B cell (primary cell): ENCODE data around the gene NRG2. TPM values are rescaled to one million over a fixed set of nuclear protein-coding genes. Genes with fewer than 3 reads are reported as not detected.

Experiments used
- ATAC-seq: fragments of 200-7000 bp; cut with Tn5 transposase; one replicate; pipeline ENCODE4 v1.10.0; 2021; ENCODE audit warnings: low read depth, mild to moderate bottlenecking, moderate number of reproducible peaks, moderate library complexity
- CTCF ChIA-PET: fragments of 350-600 bp; sonication (Branson Sonifier 250); formaldehyde crosslinking; loops from one replicate; lab custom pipeline; 2021; ENCODE audit warnings: antibody characterized with exemption, inconsistent platforms; lab: Charles Lee
- POLR2A ChIA-PET: fragments of 350-600 bp; sonication (Branson Sonifier 250); formaldehyde crosslinking; loops from one replicate; lab custom pipeline; 2021; ENCODE audit warnings: antibody characterized with exemption; lab: Charles Lee
- DNase-seq: peaks from one replicate; pipeline ENCODE4 v3.0.0; 2013
- H2AFZ ChIP-seq: 2 replicates; pipeline ENCODE4 v1.6.1; 2012; ENCODE audit warnings: mild to moderate bottlenecking, low read depth, low read length; ENCODE audit not compliant: insufficient read depth, poor library complexity, severe bottlenecking
- H3K27ac ChIP-seq, 2 donors: 1 replicate in 1 of 2; 2 replicates in 1 of 2; pipeline ENCODE4 v1.5.1; 2012 to 2013; ENCODE audit warnings: low read length in 2 of 2, mild to moderate bottlenecking in 2 of 2, moderate library complexity in 1 of 2
- H3K27me3 ChIP-seq, 4 experiments: fragments of 200-600 bp in 1 of 4; sonication (generic) in 1 of 4; replicated peaks in 1 of 4; 1 replicate in 2 of 4; 2 replicates in 2 of 4; pipeline versions ENCODE4 v1.6.1 to v1.7.0; 2013 to 2016; ENCODE audit warnings: low read length in 3 of 4, mild to moderate bottlenecking in 2 of 4, mixed read lengths in 1 of 4, moderate library complexity in 1 of 4; ENCODE audit not compliant: insufficient read depth in 4 of 4, control insufficient read depth in 3 of 4; ENCODE audit errors: control extremely low read depth in 1 of 4
- H3K36me3 ChIP-seq, 2 experiments: replicated peaks in 1 of 2; 1 replicate in 1 of 2; 2 replicates in 1 of 2; pipeline versions ENCODE4 v1.6.1 to v1.7.1; 2013; ENCODE audit warnings: low read length in 1 of 2; ENCODE audit not compliant: insufficient read depth in 2 of 2, control insufficient read depth in 1 of 2; ENCODE audit errors: control extremely low read depth in 1 of 2, extremely low read depth in 1 of 2
- H3K4me1 ChIP-seq, 2 donors: fragments of 200-600 bp in 1 of 2; sonication (generic) in 1 of 2; 1 replicate in 1 of 2; 2 replicates in 1 of 2; pipeline versions ENCODE4 v1.5.1 to v1.6.1; 2013 to 2017; ENCODE audit warnings: low read length in 2 of 2; ENCODE audit not compliant: control insufficient read depth in 2 of 2, insufficient read depth in 2 of 2
- H3K4me2 ChIP-seq: replicated peaks from 2 replicates; pipeline ENCODE3; 2012; ENCODE audit warnings: mild to moderate bottlenecking, low read depth, low read length; ENCODE audit not compliant: poor library complexity, severe bottlenecking
- H3K4me3 ChIP-seq, 5 experiments: fragments of 200-600 bp in 1 of 5; sonication (generic) in 1 of 5; 1 replicate in 3 of 5; 2 replicates in 2 of 5; pipeline versions ENCODE4 v1.5.1 to v1.7.0; 2011 to 2016; ENCODE audit warnings: low read length in 4 of 5, mild to moderate bottlenecking in 4 of 5, low read depth in 2 of 5, control low read depth in 1 of 5, moderate library complexity in 1 of 5; ENCODE audit not compliant: insufficient read depth in 1 of 5; ENCODE audit errors: control extremely low read depth in 1 of 5, extremely low read depth in 1 of 5
- H3K79me2 ChIP-seq: fragments of 200-600 bp; sonication (generic); one replicate; pipeline ENCODE4 v1.6.0; 2016; ENCODE audit warnings: low read length; ENCODE audit not compliant: control insufficient read depth, insufficient read depth
- H3K9ac ChIP-seq: fragments of 200-600 bp; sonication (generic); 2 replicates; pipeline ENCODE4 v1.6.1; 2017; ENCODE audit warnings: mild to moderate bottlenecking, low read length, moderate library complexity
- H3K9me3 ChIP-seq, 3 donors: one replicate each; pipeline versions ENCODE4 v1.6.1 to v1.7.1; 2013; ENCODE audit warnings: low read length in 2 of 3; ENCODE audit not compliant: control insufficient read depth in 2 of 3, insufficient read depth in 1 of 3; ENCODE audit errors: control extremely low read depth in 1 of 3
- H4K20me1 ChIP-seq: 2 replicates; pipeline ENCODE4 v1.6.0; 2012; ENCODE audit warnings: mild to moderate bottlenecking, low read length; ENCODE audit not compliant: insufficient read depth, control insufficient read depth, poor library complexity, severe bottlenecking
- H3K27ac Mint-ChIP-seq: one replicate; pipeline ENCODE4 v1.8.0; 2021; ENCODE audit warnings: mixed read lengths
- H3K27me3 Mint-ChIP-seq: one replicate; pipeline ENCODE4 v1.8.0; 2021; ENCODE audit warnings: mixed read lengths
- H3K4me1 Mint-ChIP-seq: one replicate; pipeline ENCODE4 v1.8.0; 2021; ENCODE audit warnings: mixed read lengths
- H3K4me3 Mint-ChIP-seq: one replicate; pipeline ENCODE4 v1.8.0; 2021; ENCODE audit warnings: mixed read lengths
- H3K9me3 Mint-ChIP-seq: one replicate; pipeline ENCODE4 v1.8.0; 2022; ENCODE audit warnings: mixed read lengths; ENCODE audit not compliant: insufficient read depth
- CTCF ChIP-seq: fragments of 200-600 bp; IDR thresholded peaks from one replicate; pipeline ENCODE4 v1.8.0; 2022; ENCODE audit warnings: antibody characterized with exemption, mild to moderate bottlenecking
- EZH2 ChIP-seq: IDR thresholded peaks from 2 replicates; pipeline ENCODE4 v1.6.1; 2012; ENCODE audit warnings: borderline replicate concordance, low read depth, mild to moderate bottlenecking, moderate library complexity, low read length; ENCODE audit not compliant: insufficient read depth, poor library complexity, severe bottlenecking
- WGBS: methylation state at CpG from one replicate; pipeline ENCODE4 v1.1.5; 2013; ENCODE audit warnings: missing lambda C conversion rate; ENCODE audit not compliant: insufficient coverage; 5-methylcytosine and 5-hydroxymethylcytosine counted together
- intact Hi-C: fragments of 100-400 bp; cut with micrococcal nuclease; formaldehyde crosslinking; loops from one replicate; pipeline ENCODE4 v1.10.0; 2022
- polyA plus RNA-seq: library from polyadenylated mRNA; depleted of rRNA; stranded (reverse); fragments of >200 nt; gene quantifications from 2 replicates; pipeline ENCODE4 v1.2.3, GENCODE V29; 2012
- total RNA-seq, 2 donors: library from RNA; stranded (reverse); fragments of 120-200 nt in 1 of 2; gene quantifications; 1 replicate in 1 of 2; 2 replicates in 1 of 2; pipeline versions ENCODE4 v1.2.3 to v1.2.4, GENCODE V29; 2013 to 2022

Gene NRG2
- total and polyA plus RNA-seq, 2 donors (not counting 1 experiment from before 2014, with no cell fraction given), result 0.13 to 0.15 TPM

- H3K27ac Mint-ChIP-seq, result no peak overlapping the region
- Histone ChIP-seq H3K4me3 (no peak overlapping the region), H3K4me2 (no peak overlapping the region), H3K27ac (no peak overlapping the region), H3K36me3 (no peaks in the 10 kb centered on the region), H3K9ac (no peak overlapping the region), H2AFZ (no peak overlapping the region), H3K79me2 (no peaks in the 10 kb centered on the region), H3K9me3 (no peaks in the 10 kb centered on the region), H3K4me1 (peaks cover 0 to 4% of the 10 kb centered on the region in 2 donors), H4K20me1 (no peaks in the 10 kb centered on the region), H3K27me3 (peaks cover 0 to 25% (median 7%) of the 10 kb centered on the region in 4 experiments)
- ChIA-PET CTCF (interaction anchor here (1.6 kb wide), 1 partner anchor 10 kb away, joined by 4 read pairs; no protein-coding TSS in a partner anchor), POLR2A (no interaction called here)
- intact Hi-C loops, result no loop called here
- no peak overlapping the region for H3K4me3 Mint-ChIP-seq
- peaks cover 47% of the 10 kb centered on the region for H3K27me3 Mint-ChIP-seq
- peaks cover 4% of the 10 kb centered on the region for H3K4me1 Mint-ChIP-seq
- no peak for DNase-seq
- no peaks in the 10 kb centered on the region for H3K9me3 Mint-ChIP-seq
- ATAC-seq, result no peak
- TF ChIP-seq CTCF (no peak), EZH2 (no peak)
- WGBS, result 87% methylated on average over 8 of the region's 8 CpGs
Observed at GRCh38 chr5:139839918-139840317, 203.2 kb downstream of the NRG2 start.

GRCh38 chr5:139839232-139839815, 203.8 kb downstream of the NRG2 start:
- H3K9me3 Mint-ChIP-seq, result no peaks in the 10 kb centered on the region
- H3K27me3 ChIP-seq, result peaks cover 0 to 21% (median 4%) of the 10 kb centered on the region in 4 experiments
- DNase-seq (no peak), ATAC-seq (no peak)
- H3K36me3 ChIP-seq, result no peaks in the 10 kb centered on the region
- H3K4me2 ChIP-seq, result no peak overlapping the region
- H3K27me3 Mint-ChIP-seq, result peaks cover 48% of the 10 kb centered on the region
- ChIA-PET CTCF (interaction anchor here (0.5 to 1.6 kb wide), 2 partner anchors 11 to 25 kb away, joined by 3 to 4 read pairs; no protein-coding TSS in a partner anchor), POLR2A (no interaction called here)
- H3K4me1 Mint-ChIP-seq, result no peaks in the 10 kb centered on the region
- no peak overlapping the region for H3K27ac Mint-ChIP-seq
- no peaks in the 10 kb centered on the region for H4K20me1 ChIP-seq
- no peaks in the 10 kb centered on the region for H3K9me3 ChIP-seq
- 93% methylated on average over 15 of the region's 16 CpGs for WGBS
- no peak overlapping the region for H2AFZ ChIP-seq
- intact Hi-C loops, result no loop called here
- no peak for TF ChIP-seq EZH2
- no peak for TF ChIP-seq CTCF
- no peaks in the 10 kb centered on the region for H3K79me2 ChIP-seq
- peaks cover 0 to under 1% of the 10 kb centered on the region in 2 donors for H3K4me1 ChIP-seq
- H3K4me3 Mint-ChIP-seq, result no peak overlapping the region
- H3K27ac ChIP-seq, result no peak overlapping the region
- H3K4me3 ChIP-seq, result no peak overlapping the region
- H3K9ac ChIP-seq, result no peak overlapping the region
